GM12875 (cell line): ENCODE measurements around the gene PRKCA.

ENCODE experiments used
- H3K4me3 ChIP-seq: one replicate; pipeline ENCODE4 v1.5.1; 2011; ENCODE audit warnings: low read depth, low read length, control low read depth
- CTCF ChIP-seq: IDR thresholded peaks from 2 replicates; pipeline ENCODE4 v1.5.1; 2011; ENCODE audit warnings: low read depth, mild to moderate bottlenecking, control low read depth, inconsistent platforms, low read length, moderate library complexity, borderline replicate concordance; ENCODE audit not compliant: insufficient read depth

Gene PRKCA

GRCh38 chr17:66425756-66426396 is 123.5 kb downstream of the PRKCA start:
- TF ChIP-seq CTCF: no peak
- no peak overlapping the region for H3K4me3 ChIP-seq

GRCh38 chr17:66426397-66427033 is 124.1 kb downstream of the PRKCA start:
- H3K4me3 ChIP-seq: no peak overlapping the region
- 0 out of 2 replicates have a peak, but pooled peaks have one; percentile 32 for TF ChIP-seq CTCF

GRCh38 chr17:66427134-66427533 is 124.7 kb downstream of the PRKCA start:
- TF ChIP-seq CTCF: no peak
- no peak overlapping the region for H3K4me3 ChIP-seq

- H3K4me3 ChIP-seq: no peak overlapping the region
- TF ChIP-seq CTCF: no peak
These were observed 127.3 kb downstream of the PRKCA start for GRCh38 chr17:66429680-66430079.

GRCh38 chr17:66430846-66431795 is 128.7 kb downstream of the PRKCA start:
- no peak for TF ChIP-seq CTCF
- no peak overlapping the region for H3K4me3 ChIP-seq

DNA sequence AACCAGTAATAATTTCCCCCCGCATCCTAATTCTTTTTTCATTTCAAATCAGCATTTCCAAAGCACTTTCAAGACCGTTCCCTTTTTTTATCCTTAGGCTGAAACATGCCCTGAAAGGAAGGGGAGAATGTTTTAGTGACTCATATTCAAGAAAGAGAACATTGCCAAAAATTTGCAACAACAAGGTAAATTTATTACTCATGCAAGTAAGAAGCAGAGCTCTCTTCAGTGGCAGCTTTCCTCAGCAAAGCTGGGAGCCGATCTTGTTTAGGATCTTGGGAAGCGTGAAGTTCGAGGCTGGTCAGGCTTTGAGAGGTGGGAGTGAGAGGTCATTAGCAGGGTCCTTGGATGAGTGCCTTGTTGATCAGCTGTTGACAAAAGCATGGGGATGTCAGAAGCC is 129.5 kb downstream of the PRKCA start:
- no peak for TF ChIP-seq CTCF
- no peak overlapping the region for H3K4me3 ChIP-seq
